AG20443 (cell line): ENCODE results near the gene UBE3C.
"Not testable (repeated sequence)": the region's sequence is repeated elsewhere in the genome, so short reads cannot be mapped to it uniquely, and the experiment has no call there.

Source experiments
- DNase-seq: peaks from one replicate; pipeline ENCODE4 v3.0.0; 2012; ENCODE audit warnings: low spot score, mixed read lengths

Gene UBE3C

GRCh38 chr7:157235357-157236333 is 96.9 kb downstream of the UBE3C start:
- no peak for DNase-seq

DNA sequence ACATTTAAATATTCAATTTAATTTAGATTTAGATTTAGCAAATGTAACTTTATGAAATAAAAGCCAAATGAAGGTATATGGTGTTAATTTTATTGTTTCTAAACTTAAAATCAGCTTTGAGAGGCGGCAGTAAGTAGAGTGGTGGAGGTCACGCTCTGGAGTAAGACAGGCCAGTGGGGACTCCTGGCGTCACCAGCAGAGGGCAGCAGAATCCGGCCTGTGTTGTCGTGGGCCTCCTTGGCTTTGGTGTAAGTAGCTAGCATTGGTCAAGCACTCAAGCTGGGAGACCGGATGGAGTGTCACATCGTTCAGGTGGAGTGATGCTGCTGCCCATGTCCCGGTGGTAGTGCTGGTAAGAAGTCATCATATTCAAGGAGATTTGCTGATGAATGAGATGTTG is 99.4 kb downstream of the UBE3C start:
- DNase-seq, result no peak

DNA sequence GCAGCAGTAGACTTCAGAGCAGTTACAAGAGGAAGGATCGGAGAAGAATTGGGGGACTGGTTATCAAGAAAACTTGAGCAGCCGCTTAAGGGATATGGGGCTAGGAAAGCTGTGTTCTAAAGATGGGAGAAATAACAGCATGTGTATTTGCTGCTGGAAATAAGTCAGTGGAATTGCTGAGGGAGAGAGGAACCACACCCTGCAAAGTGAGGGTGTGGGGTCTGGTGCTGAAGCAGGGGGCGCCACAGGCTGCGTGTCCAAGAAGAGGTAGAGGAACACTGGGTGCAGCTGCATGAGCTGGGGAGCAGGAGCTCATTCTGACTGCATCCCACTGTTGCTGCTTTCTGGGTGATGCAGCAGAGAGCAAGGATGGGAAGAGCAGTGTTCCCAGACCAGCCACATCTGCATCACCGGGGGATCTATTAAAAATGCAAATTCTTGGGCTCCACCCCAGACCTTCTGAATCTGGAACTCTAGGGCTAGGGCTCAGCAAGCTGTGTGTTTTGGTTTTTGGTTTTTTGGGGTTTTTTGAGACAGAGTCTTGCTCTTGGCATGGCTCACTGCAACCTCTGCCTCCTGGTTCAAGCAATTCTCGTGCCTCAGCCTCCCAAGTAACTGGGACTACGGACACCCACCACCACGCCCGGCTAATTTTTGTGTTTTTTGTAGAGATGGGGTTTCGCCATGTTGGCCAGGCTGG is 101.0 kb downstream of the UBE3C start:
- no peak for DNase-seq

- no peak for DNase-seq
Observed at GRCh38 chr7:157241631-157242030, 102.9 kb downstream of the UBE3C start.

DNA sequence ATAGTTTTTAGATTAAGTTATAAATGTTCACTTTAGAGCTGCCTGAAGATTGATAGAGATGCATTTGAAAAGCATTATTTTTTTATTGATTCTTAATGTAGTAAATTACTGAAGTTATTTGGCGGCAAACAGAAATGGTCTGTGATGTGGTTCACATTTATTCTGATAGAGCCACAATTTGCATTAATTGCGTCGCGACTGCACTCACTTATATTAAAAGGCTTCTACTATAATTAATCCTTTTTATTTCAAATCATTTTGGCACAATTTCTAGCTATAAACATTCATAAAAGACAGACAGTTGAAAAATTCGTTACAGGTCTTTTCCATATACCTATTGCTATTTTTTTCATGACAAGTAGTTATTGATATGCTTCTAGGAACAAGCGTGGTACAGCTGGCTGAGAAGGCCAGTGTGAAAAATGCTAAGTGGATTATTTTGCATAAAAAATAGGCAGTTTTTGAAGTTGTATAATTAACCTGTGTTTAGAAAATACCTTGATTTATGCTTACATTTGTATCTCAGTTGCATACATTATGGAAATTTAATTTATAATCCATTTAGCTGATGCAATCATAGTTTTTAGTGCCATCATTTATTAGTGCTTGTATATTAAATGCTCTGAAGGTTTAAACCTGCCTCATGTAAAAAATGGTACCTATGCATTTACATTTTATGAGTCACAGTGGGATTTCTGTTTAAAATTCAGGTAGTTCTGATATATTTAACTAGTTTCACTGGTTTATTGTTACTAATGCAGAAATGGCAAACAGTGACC is 106.0 kb downstream of the UBE3C start:
- DNase-seq, result no peak

DNA sequence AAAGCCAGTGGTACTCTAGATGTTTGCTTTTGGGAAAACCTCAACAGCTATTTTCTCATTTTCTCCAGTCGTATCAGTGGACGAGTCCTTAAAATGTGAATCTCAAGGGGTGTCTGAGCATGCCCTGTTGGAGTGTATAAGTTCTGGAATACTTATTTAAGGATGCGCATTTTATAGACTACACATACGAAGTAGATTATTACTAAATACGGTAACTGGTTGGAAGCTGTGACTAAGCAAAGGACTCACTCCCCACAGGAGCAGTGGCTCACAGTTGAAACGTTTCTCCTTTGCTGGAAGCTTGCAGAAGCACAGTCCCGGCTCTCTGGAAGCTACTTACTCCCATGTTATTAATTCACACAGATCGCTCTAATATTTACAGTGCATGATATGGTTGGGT is 107.3 kb downstream of the UBE3C start:
- DNase-seq, result no peak

- DNase-seq, result no peak
Observed at GRCh38 chr7:157248659-157249058, 109.9 kb downstream of the UBE3C start.

GRCh38 chr7:157250605-157251228 is 112.0 kb downstream of the UBE3C start:
- DNase-seq, result peak; percentile 74

DNA sequence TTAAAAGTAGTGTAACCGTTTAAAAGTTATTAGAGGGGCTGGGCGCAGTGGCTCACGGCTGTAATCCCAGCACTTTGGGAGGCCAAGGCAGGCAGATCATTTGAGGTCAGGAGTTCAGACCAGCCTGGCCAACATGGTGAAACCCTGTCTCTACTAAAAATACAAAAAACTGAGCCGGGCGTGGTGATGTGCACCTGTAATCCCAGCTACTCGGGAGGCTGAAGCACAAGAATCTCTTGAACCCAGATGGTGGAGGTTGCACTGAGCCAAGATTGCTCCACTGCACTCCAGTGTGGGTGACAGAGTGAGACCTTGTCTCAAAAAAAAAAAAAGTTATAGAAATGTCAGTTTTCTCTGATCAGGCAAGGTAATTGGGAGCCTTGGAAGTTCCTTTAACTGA is 113.1 kb downstream of the UBE3C start:
- DNase-seq, result not testable (repeated sequence)

- no peak for DNase-seq
Observed at GRCh38 chr7:157253850-157254249, 115.1 kb downstream of the UBE3C start.

DNA sequence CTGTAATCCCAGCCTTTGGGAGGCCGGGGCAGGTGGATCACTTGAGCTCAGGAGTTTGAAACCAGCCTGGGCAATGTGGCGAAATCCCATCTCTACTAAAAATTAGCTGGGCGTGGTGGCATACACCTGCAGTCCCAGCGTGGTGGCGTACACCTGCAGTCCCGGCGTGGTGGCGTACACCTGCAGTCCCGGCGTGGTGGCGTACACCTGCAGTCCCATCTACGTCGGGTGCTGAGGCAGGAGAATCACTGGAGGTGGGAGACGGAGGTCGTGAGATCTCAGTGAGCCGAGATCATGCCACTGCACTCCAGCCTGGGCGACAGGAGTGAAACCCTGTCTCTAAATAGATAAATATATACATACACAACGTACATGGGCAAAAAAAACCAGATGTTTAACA is 116.1 kb downstream of the UBE3C start:
- not testable (repeated sequence) for DNase-seq

- DNase-seq, result no peak
Observed at GRCh38 chr7:157255201-157255606, 116.5 kb downstream of the UBE3C start.

- DNase-seq, result no peak
Observed at GRCh38 chr7:157263156-157263555, 124.4 kb downstream of the UBE3C start.

- no peak for DNase-seq
Observed at GRCh38 chr7:157265051-157265450, 126.3 kb downstream of the UBE3C start.

GRCh38 chr7:157266272-157266671 is 127.5 kb downstream of the UBE3C start:
- no peak for DNase-seq

- no peak for DNase-seq
Observed at GRCh38 chr7:157267516-157267915, 128.8 kb downstream of the UBE3C start.

- DNase-seq, result no peak
Observed at GRCh38 chr7:157267956-157268355, 129.2 kb downstream of the UBE3C start.

DNA sequence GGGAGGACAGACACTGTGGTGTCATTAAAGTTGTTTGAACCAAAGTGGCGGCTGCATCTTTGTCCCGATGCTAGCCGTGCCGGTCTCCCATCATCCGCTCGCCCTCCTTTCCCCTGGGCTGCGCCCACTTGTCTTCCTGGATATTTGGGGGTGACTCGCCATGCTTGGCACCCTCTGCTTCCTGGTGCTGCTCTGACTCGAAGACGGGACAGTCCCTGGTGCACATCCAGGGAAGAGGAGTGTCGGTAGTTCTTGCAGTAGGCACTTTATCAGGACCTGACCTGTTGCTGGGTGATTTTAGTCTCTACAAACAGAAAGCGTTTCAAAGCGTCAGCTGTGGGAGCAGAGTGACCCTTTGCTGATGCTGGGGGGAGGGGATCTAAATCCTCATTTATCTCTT is 129.8 kb downstream of the UBE3C start:
- DNase-seq, result no peak

- no peak for DNase-seq
Observed at GRCh38 chr7:157269341-157270059, 130.8 kb downstream of the UBE3C start.

GRCh38 chr7:157270060-157270444 is 131.3 kb downstream of the UBE3C start:
- DNase-seq, result no peak

DNA sequence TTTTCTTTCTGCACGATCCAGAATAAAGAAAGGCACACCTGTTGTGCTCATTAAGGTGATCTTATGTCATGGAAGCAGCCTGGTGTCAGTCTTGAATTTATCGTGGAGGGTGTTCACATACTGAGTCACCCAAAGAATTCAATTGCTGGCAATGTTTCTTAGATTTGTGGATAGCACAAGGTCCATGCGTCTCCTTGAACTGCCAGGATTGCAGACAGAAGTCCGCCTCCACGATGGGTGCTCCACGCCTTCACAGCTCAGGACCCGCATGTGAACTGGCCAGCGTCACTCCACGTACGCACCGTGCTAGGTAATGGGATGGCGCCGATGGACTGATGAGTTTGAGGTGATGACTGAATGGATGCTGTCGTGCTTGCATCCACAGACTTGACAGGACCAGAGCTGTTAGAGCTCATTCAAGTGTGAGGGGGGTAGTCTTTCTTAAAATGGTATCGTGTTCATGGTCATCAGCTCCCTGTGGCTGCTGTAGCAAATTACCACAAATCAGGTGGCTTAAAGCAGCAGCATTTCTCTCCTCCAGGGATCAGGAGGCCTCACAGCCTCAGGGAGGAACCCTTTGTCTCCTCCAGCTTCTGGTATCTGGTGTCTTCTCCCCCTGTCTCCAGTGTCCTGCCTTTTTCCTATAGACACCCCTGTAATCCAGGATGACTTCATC is 132.7 kb downstream of the UBE3C start:
- no peak for DNase-seq
